K562 (cell line): Measurements from ENCODE around the gene PPP6R1. TPM values are rescaled to one million over a fixed set of nuclear protein-coding genes. Genes with fewer than 3 reads are reported as not detected.

Experiments used
- ATAC-seq: fragments of 200-7000 bp; cut with Tn5 transposase; 3 replicates; pipeline ENCODE4 v1.9.1; 2020; ENCODE audit warnings: moderate library complexity
- BruUV-seq: library from RNA; stranded (reverse); fragments of 400-500 nt; replicated peaks from 2 replicates; lab custom pipeline; 2021; lab: Mats Ljungman, UMichigan
- CTCF ChIA-PET: fragments of 300-600 bp; formaldehyde crosslinking; extraction: SDS; loops from one replicate; lab custom pipeline; 2021; ENCODE audit warnings: low intra/inter-chr PET ratio; lab: Yijun Ruan, JAX
- POLR2A ChIA-PET: fragments of 300-600, 350-650 bp; sonication (Branson Sonifier 250); formaldehyde crosslinking; extraction: SDS; loops from one replicate; lab custom pipeline; 2021; ENCODE audit warnings: antibody characterized with exemption, inconsistent platforms; lab: Yijun Ruan, JAX
- DNase-seq, 4 experiments: peaks; one replicate each; pipeline versions ENCODE4 v3.0.0 to v3.0.0-alpha.2; 2011 to 2018; ENCODE audit warnings: low spot score in 3 of 4, mixed read lengths in 3 of 4; ENCODE audit errors: extremely low read depth in 1 of 4
- FAIRE-seq: peaks from 2 replicates; lab custom pipeline; 2011; peaks lifted over from hg19 to GRCh38; lab: Jason Lieb, UNC
- H2AFZ ChIP-seq: 2 replicates; pipeline ENCODE4 v1.6.0; 2011; ENCODE audit warnings: low read depth, low read length, control low read depth, inconsistent platforms
- H3K27ac ChIP-seq: fragments of 200-600 bp; 3 replicates; pipeline ENCODE4 v1.8.0; 2011; ENCODE audit warnings: low read depth, mild to moderate bottlenecking, control low read depth, inconsistent platforms, low read length, moderate library complexity, mixed read lengths; ENCODE audit errors: extremely low read depth
- H3K27me3 ChIP-seq, 2 experiments: fragments of 300-600 bp in 1 of 2; 2 replicates in 1 of 2; 3 replicates in 1 of 2; pipeline versions ENCODE4 v1.6.0 to v1.8.0; 2011; ENCODE audit warnings: inconsistent platforms in 2 of 2, low read length in 2 of 2, mild to moderate bottlenecking in 1 of 2, mixed read lengths in 1 of 2, moderate library complexity in 1 of 2; ENCODE audit not compliant: control insufficient read depth in 2 of 2, insufficient read depth in 2 of 2
- H3K36me3 ChIP-seq: fragments of 300-600 bp; 3 replicates; pipeline ENCODE4 v1.8.0; 2011; ENCODE audit warnings: mild to moderate bottlenecking, low read length, inconsistent platforms; ENCODE audit not compliant: control insufficient read depth, insufficient read depth
- H3K4me1 ChIP-seq, 2 experiments: fragments of 200-600 bp in 1 of 2; replicated peaks in 1 of 2; 2 replicates in 1 of 2; 3 replicates in 1 of 2; pipeline versions ENCODE4 v1.5.1 to v1.8.0; 2011; ENCODE audit warnings: inconsistent platforms in 2 of 2, low read length in 2 of 2, mild to moderate bottlenecking in 1 of 2, mixed read lengths in 1 of 2, moderate library complexity in 1 of 2; ENCODE audit not compliant: control insufficient read depth in 2 of 2, insufficient read depth in 2 of 2
- H3K4me2 ChIP-seq: 2 replicates; pipeline ENCODE4 v1.6.1; 2011; ENCODE audit warnings: low read length, control low read depth, inconsistent platforms, mixed read lengths; ENCODE audit not compliant: insufficient read depth
- H3K4me3 ChIP-seq: fragments of 200-600 bp; sonication (generic), shearing (Covaris generic); 2 replicates; pipeline ENCODE4 v1.5.1; 2016; ENCODE audit warnings: control low read depth, inconsistent platforms
- H3K79me2 ChIP-seq: fragments of 200-600 bp; 3 replicates; pipeline ENCODE4 v1.8.0; 2011; ENCODE audit warnings: low read length, inconsistent platforms; ENCODE audit not compliant: control insufficient read depth, insufficient read depth
- H3K9ac ChIP-seq, 2 experiments: 2 replicates each; pipeline versions ENCODE4 v1.6.0 to v1.6.1; 2011; ENCODE audit warnings: low read depth in 2 of 2, low read length in 2 of 2, control low read depth in 1 of 2, inconsistent platforms in 1 of 2, mild to moderate bottlenecking in 1 of 2, mixed read lengths in 1 of 2; ENCODE audit not compliant: insufficient read depth in 1 of 2
- H3K9me1 ChIP-seq: one replicate; pipeline ENCODE4 v1.6.0; 2011; ENCODE audit warnings: inconsistent platforms, mild to moderate bottlenecking, low read length, moderate library complexity; ENCODE audit not compliant: control insufficient read depth, insufficient read depth
- H3K9me3 ChIP-seq: replicated peaks from 2 replicates; pipeline ENCODE4 v1.5.1; 2011; ENCODE audit warnings: low read depth, low read length, inconsistent platforms; ENCODE audit not compliant: control insufficient read depth, insufficient read depth
- H4K20me1 ChIP-seq: replicated peaks from 2 replicates; pipeline ENCODE4 v1.6.1; 2011; ENCODE audit warnings: low read length, inconsistent platforms, mixed read lengths; ENCODE audit not compliant: control insufficient read depth, insufficient read depth
- RBFOX2 ChIP-seq: fragments of 200-400 bp; formaldehyde crosslinking; IDR thresholded peaks from 2 replicates; pipeline ENCODE4 v1.6.1; 2017; ENCODE audit warnings: low read depth, mild to moderate bottlenecking, low read length, moderate library complexity
- WGBS: fragments of 100-300 bp; shearing (Covaris generic); methylation state at CpG from one replicate; pipeline ENCODE4 v1.1.6; 2016; ENCODE audit warnings: low coverage, mixed read lengths; ENCODE audit not compliant: insufficient coverage; ENCODE audit errors: missing lambda C conversion rate; 5-methylcytosine and 5-hydroxymethylcytosine counted together
- in situ Hi-C: fragments of 300-500 bp; cut with MboI; formaldehyde crosslinking; loops from 4 replicates; pipeline ENCODE4 v1.15.0; 2018; ENCODE audit warnings: inconsistent platforms, mixed read lengths
- intact Hi-C: fragments of 100-400 bp; cut with micrococcal nuclease; formaldehyde crosslinking; loops from 2 replicates; pipeline ENCODE4 v1.14.2; 2022
- polyA plus RNA-seq, 8 experiments: library from polyadenylated mRNA; depleted of rRNA in 4 of 8; stranded (reverse) in 5 of 8; unstranded in 3 of 8; fragments of >200 nt; fragmentation: Nextera tagmentation in 2 of 8; fragmentation: Illumina TruSeq in 1 of 8; extraction: Ambion mirVana in 2 of 8; extraction: Trizol in 1 of 8; gene quantifications; 2 replicates each; pipeline versions ENCODE4 v1.2.1 to v1.2.3, GENCODE V29; 2011 to 2014; ENCODE audit warnings: inconsistent platforms in 1 of 8, missing spikeins in 1 of 8
- total RNA-seq, 7 experiments: library from RNA; depleted of rRNA in 6 of 7; stranded (reverse); fragments of >200 nt in 6 of 7; fragmentation: Illumina TruSeq in 2 of 7; extraction: Trizol in 2 of 7; gene quantifications; 2 replicates each; pipeline versions ENCODE4 v1.2.1 to v1.2.3, GENCODE V29; 2011 to 2021; ENCODE audit warnings: low replicate concordance in 1 of 7
- TF ChIP-seq, protein P1 (sequence below): fragments of 450-650 bp; IDR thresholded peaks from 2 replicates; pipeline ENCODE4 v1.6.1; 2017; ENCODE audit warnings: antibody characterized with exemption, mild to moderate bottlenecking

The PPP6R1 gene
- total and polyA plus RNA-seq, 9 of the 15 experiments (the other 6 are each of a cell fraction or from before 2014, with no cell fraction given) = 0.48 to 135 (median 37.2) TPM

DNA sequence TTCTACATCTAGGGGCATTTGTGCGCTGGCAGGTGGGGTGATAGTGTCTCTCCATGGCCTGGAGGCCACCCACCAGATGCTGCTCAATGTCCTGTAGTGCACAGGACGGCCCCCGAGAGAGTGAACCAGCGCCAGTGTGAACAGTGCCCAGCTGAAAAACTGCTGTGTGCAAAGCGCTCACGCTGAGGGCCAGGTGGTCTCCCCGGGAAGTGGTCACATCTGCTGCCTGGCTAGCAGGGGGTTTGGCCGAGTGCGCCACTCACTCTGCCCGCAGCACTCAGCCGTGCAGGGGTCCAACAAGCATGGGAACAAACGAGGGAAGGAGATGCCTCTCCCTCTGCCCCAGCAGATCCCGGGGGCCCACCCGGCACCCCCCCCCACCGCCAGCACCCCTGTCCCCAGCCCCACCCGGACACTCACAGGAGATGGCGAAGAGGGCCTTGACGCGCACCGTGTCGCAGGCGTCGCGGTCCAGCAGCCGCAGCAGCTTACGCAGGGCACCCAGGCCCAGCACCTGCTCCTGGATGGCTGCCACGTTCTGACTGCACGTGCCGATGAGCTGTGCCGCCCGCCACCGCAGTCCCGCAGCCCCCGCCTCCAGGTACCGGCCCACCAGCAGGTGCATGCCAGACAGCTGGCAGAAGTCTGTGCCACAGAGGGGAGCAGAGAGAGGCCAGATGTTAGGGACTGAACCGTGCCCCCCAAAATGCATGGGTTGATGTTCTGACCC is 15.3 kb upstream of the PPP6R1 start:
- FAIRE-seq = no peak
- Histone ChIP-seq H3K9me1 (no peaks in the 10 kb centered on the region), H3K9ac (peak overlapping the region in 1 of 2 experiments; percentile 46; a peak in 2 of 4 replicates), H4K20me1 (no peaks in the 10 kb centered on the region), H3K4me2 (no peak overlapping the region), H3K4me3 (no peak overlapping the region), H3K27me3 (no peaks in the 10 kb centered on the region), H3K36me3 (peaks cover 47% of the 10 kb centered on the region; the same call in 2 of the 3 replicates), H3K27ac (no peak overlapping the region), H3K79me2 (peaks cover 5% of the 10 kb centered on the region), H2AFZ (no peak overlapping the region), H3K4me1 (peaks cover 13 to 20% of the 10 kb centered on the region in 2 experiments; a peak in 4 of 5 replicates), H3K9me3 (no peaks in the 10 kb centered on the region)
- ATAC-seq = no peak
- BruUV-seq = no TSS peak
- TF ChIP-seq, protein P1, sequence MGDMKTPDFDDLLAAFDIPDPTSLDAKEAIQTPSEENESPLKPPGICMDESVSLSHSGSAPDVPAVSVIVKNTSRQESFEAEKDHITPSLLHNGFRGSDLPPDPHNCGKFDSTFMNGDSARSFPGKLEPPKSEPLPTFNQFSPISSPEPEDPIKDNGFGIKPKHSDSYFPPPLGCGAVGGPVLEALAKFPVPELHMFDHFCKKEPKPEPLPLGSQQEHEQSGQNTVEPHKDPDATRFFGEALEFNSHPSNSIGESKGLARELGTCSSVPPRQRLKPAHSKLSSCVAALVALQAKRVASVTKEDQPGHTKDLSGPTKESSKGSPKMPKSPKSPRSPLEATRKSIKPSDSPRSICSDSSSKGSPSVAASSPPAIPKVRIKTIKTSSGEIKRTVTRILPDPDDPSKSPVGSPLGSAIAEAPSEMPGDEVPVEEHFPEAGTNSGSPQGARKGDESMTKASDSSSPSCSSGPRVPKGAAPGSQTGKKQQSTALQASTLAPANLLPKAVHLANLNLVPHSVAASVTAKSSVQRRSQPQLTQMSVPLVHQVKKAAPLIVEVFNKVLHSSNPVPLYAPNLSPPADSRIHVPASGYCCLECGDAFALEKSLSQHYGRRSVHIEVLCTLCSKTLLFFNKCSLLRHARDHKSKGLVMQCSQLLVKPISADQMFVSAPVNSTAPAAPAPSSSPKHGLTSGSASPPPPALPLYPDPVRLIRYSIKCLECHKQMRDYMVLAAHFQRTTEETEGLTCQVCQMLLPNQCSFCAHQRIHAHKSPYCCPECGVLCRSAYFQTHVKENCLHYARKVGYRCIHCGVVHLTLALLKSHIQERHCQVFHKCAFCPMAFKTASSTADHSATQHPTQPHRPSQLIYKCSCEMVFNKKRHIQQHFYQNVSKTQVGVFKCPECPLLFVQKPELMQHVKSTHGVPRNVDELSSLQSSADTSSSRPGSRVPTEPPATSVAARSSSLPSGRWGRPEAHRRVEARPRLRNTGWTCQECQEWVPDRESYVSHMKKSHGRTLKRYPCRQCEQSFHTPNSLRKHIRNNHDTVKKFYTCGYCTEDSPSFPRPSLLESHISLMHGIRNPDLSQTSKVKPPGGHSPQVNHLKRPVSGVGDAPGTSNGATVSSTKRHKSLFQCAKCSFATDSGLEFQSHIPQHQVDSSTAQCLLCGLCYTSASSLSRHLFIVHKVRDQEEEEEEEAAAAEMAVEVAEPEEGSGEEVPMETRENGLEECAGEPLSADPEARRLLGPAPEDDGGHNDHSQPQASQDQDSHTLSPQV = no peak
- TF ChIP-seq RBFOX2 = peak; percentile 55
- 93% methylated on average over 24 of the region's 36 CpGs for WGBS
- DNase-seq = no peak
- ChIA-PET POLR2A (interaction anchor here (0.6 kb wide), 1 partner anchor 75 kb away, joined by 3 read pairs; no protein-coding TSS in a partner anchor), CTCF (no interaction called here)
- intact Hi-C loops = loop anchor here (5.0 kb wide), 1 partner anchor 57 kb away; no protein-coding TSS in a partner anchor
- in situ Hi-C loops = no loop called here
